K562 (cell line): ENCODE measurements around the gene CACNG1. TPM values are rescaled to one million over a fixed set of nuclear protein-coding genes. Genes with fewer than 3 reads are reported as not detected.

Experiments used
- ATAC-seq: fragments of 200-7000 bp; cut with Tn5 transposase; 3 replicates; pipeline ENCODE4 v1.9.1; 2020; ENCODE audit warnings: moderate library complexity
- BruUV-seq: library from RNA; stranded (reverse); fragments of 400-500 nt; replicated peaks from 2 replicates; lab custom pipeline; 2021; lab: Mats Ljungman, UMichigan
- CTCF ChIA-PET: fragments of 300-600 bp; formaldehyde crosslinking; extraction: SDS; loops from one replicate; lab custom pipeline; 2021; ENCODE audit warnings: low intra/inter-chr PET ratio; lab: Yijun Ruan, JAX
- POLR2A ChIA-PET: fragments of 300-600, 350-650 bp; sonication (Branson Sonifier 250); formaldehyde crosslinking; extraction: SDS; loops from one replicate; lab custom pipeline; 2021; ENCODE audit warnings: antibody characterized with exemption, inconsistent platforms; lab: Yijun Ruan, JAX
- DNase-seq, 4 experiments: peaks; one replicate each; pipeline versions ENCODE4 v3.0.0 to v3.0.0-alpha.2; 2011 to 2018; ENCODE audit warnings: low spot score in 3 of 4, mixed read lengths in 3 of 4; ENCODE audit errors: extremely low read depth in 1 of 4
- FAIRE-seq: peaks from 2 replicates; lab custom pipeline; 2011; peaks lifted over from hg19 to GRCh38; lab: Jason Lieb, UNC
- H2AFZ ChIP-seq: 2 replicates; pipeline ENCODE4 v1.6.0; 2011; ENCODE audit warnings: low read depth, low read length, control low read depth, inconsistent platforms
- H3K27ac ChIP-seq: fragments of 200-600 bp; 3 replicates; pipeline ENCODE4 v1.8.0; 2011; ENCODE audit warnings: low read depth, mild to moderate bottlenecking, control low read depth, inconsistent platforms, low read length, moderate library complexity, mixed read lengths; ENCODE audit errors: extremely low read depth
- H3K27me3 ChIP-seq, 2 experiments: fragments of 300-600 bp in 1 of 2; 2 replicates in 1 of 2; 3 replicates in 1 of 2; pipeline versions ENCODE4 v1.6.0 to v1.8.0; 2011; ENCODE audit warnings: inconsistent platforms in 2 of 2, low read length in 2 of 2, mild to moderate bottlenecking in 1 of 2, mixed read lengths in 1 of 2, moderate library complexity in 1 of 2; ENCODE audit not compliant: control insufficient read depth in 2 of 2, insufficient read depth in 2 of 2
- H3K36me3 ChIP-seq: fragments of 300-600 bp; 3 replicates; pipeline ENCODE4 v1.8.0; 2011; ENCODE audit warnings: mild to moderate bottlenecking, low read length, inconsistent platforms; ENCODE audit not compliant: control insufficient read depth, insufficient read depth
- H3K4me1 ChIP-seq, 2 experiments: fragments of 200-600 bp in 1 of 2; replicated peaks in 1 of 2; 2 replicates in 1 of 2; 3 replicates in 1 of 2; pipeline versions ENCODE4 v1.5.1 to v1.8.0; 2011; ENCODE audit warnings: inconsistent platforms in 2 of 2, low read length in 2 of 2, mild to moderate bottlenecking in 1 of 2, mixed read lengths in 1 of 2, moderate library complexity in 1 of 2; ENCODE audit not compliant: control insufficient read depth in 2 of 2, insufficient read depth in 2 of 2
- H3K4me2 ChIP-seq: 2 replicates; pipeline ENCODE4 v1.6.1; 2011; ENCODE audit warnings: low read length, control low read depth, inconsistent platforms, mixed read lengths; ENCODE audit not compliant: insufficient read depth
- H3K4me3 ChIP-seq: fragments of 200-600 bp; sonication (generic), shearing (Covaris generic); 2 replicates; pipeline ENCODE4 v1.5.1; 2016; ENCODE audit warnings: control low read depth, inconsistent platforms
- H3K79me2 ChIP-seq: fragments of 200-600 bp; 3 replicates; pipeline ENCODE4 v1.8.0; 2011; ENCODE audit warnings: low read length, inconsistent platforms; ENCODE audit not compliant: control insufficient read depth, insufficient read depth
- H3K9ac ChIP-seq, 2 experiments: 2 replicates each; pipeline versions ENCODE4 v1.6.0 to v1.6.1; 2011; ENCODE audit warnings: low read depth in 2 of 2, low read length in 2 of 2, control low read depth in 1 of 2, inconsistent platforms in 1 of 2, mild to moderate bottlenecking in 1 of 2, mixed read lengths in 1 of 2; ENCODE audit not compliant: insufficient read depth in 1 of 2
- H3K9me1 ChIP-seq: one replicate; pipeline ENCODE4 v1.6.0; 2011; ENCODE audit warnings: inconsistent platforms, mild to moderate bottlenecking, low read length, moderate library complexity; ENCODE audit not compliant: control insufficient read depth, insufficient read depth
- H3K9me3 ChIP-seq: replicated peaks from 2 replicates; pipeline ENCODE4 v1.5.1; 2011; ENCODE audit warnings: low read depth, low read length, inconsistent platforms; ENCODE audit not compliant: control insufficient read depth, insufficient read depth
- H4K20me1 ChIP-seq: replicated peaks from 2 replicates; pipeline ENCODE4 v1.6.1; 2011; ENCODE audit warnings: low read length, inconsistent platforms, mixed read lengths; ENCODE audit not compliant: control insufficient read depth, insufficient read depth
- BACH1 ChIP-seq: fragments of 200-800 bp; sonication (Bioruptor generic); IDR thresholded peaks from 2 replicates; pipeline ENCODE4 v1.6.1; 2016; ENCODE audit warnings: missing genetic modification characterization, missing compliant biosample characterization
- BHLHE40 ChIP-seq: IDR thresholded peaks from 2 replicates; pipeline ENCODE4 v1.6.1; 2011; ENCODE audit warnings: low read length, improper control_type of control experiment
- KAT7 ChIP-seq: sonication (generic); formaldehyde crosslinking; IDR thresholded peaks from 2 replicates; pipeline ENCODE4 v1.8.0; 2022; ENCODE audit warnings: missing genetic modification reagents, mild to moderate bottlenecking, borderline replicate concordance
- KDM5B ChIP-seq: fragments of 200-600 bp; sonication (generic); IDR thresholded peaks from 2 replicates; pipeline ENCODE4 v1.6.1; 2012; ENCODE audit warnings: low read depth, mild to moderate bottlenecking, moderate library complexity, low read length, control low read depth, inconsistent platforms; ENCODE audit not compliant: insufficient replicate concordance
- PHB ChIP-seq: fragments of 250-450 bp; sonication (Bioruptor Pico); IDR thresholded peaks from 2 replicates; pipeline ENCODE4 v1.5.0; 2021
- PML ChIP-seq: IDR thresholded peaks from 2 replicates; pipeline ENCODE4 v1.6.1; 2012; ENCODE audit warnings: low read length, inconsistent platforms
- POLR2AphosphoS2 ChIP-seq: IDR thresholded peaks from 2 replicates; pipeline ENCODE4 v1.6.1; 2012; ENCODE audit warnings: low read length, improper control_type of control experiment
- TCFL5 ChIP-seq: fragments of 250-450 bp; sonication (Bioruptor Pico); conservative IDR thresholded peaks from 2 replicates; pipeline ENCODE4 v1.6.1; 2021; ENCODE audit warnings: mild to moderate bottlenecking, moderate library complexity, matching md5 sums
- TRIM24 ChIP-seq, 2 experiments: fragments of 450-650 bp; IDR thresholded peaks; 2 replicates each; pipeline ENCODE4 v1.6.1; 2016
- ZFX ChIP-seq: sonication (generic); formaldehyde crosslinking; IDR thresholded peaks from 2 replicates; pipeline ENCODE4 v1.8.0; 2022; ENCODE audit warnings: mild to moderate bottlenecking, missing genetic modification reagents, moderate library complexity
- ZKSCAN3 ChIP-seq: fragments of 250-450 bp; sonication (Bioruptor Pico); IDR thresholded peaks from 2 replicates; pipeline ENCODE4 v1.4.0; 2020
- ZNF124 ChIP-seq: sonication (generic); formaldehyde crosslinking; IDR thresholded peaks from 2 replicates; pipeline ENCODE4 v1.8.1; 2022; ENCODE audit warnings: missing genetic modification reagents
- ZSCAN32 ChIP-seq: fragments of 450-650 bp; formaldehyde crosslinking; IDR thresholded peaks from 2 replicates; pipeline ENCODE4 v1.4.0; 2020; ENCODE audit warnings: mild to moderate bottlenecking, moderate library complexity
- WGBS: fragments of 100-300 bp; shearing (Covaris generic); methylation state at CpG from one replicate; pipeline ENCODE4 v1.1.6; 2016; ENCODE audit warnings: low coverage, mixed read lengths; ENCODE audit not compliant: insufficient coverage; ENCODE audit errors: missing lambda C conversion rate; 5-methylcytosine and 5-hydroxymethylcytosine counted together
- in situ Hi-C: fragments of 300-500 bp; cut with MboI; formaldehyde crosslinking; loops from 4 replicates; pipeline ENCODE4 v1.15.0; 2018; ENCODE audit warnings: inconsistent platforms, mixed read lengths
- intact Hi-C: fragments of 100-400 bp; cut with micrococcal nuclease; formaldehyde crosslinking; loops from 2 replicates; pipeline ENCODE4 v1.14.2; 2022
- polyA plus RNA-seq, 8 experiments: library from polyadenylated mRNA; depleted of rRNA in 4 of 8; stranded (reverse) in 5 of 8; unstranded in 3 of 8; fragments of >200 nt; fragmentation: Nextera tagmentation in 2 of 8; fragmentation: Illumina TruSeq in 1 of 8; extraction: Ambion mirVana in 2 of 8; extraction: Trizol in 1 of 8; gene quantifications; 2 replicates each; pipeline versions ENCODE4 v1.2.1 to v1.2.3, GENCODE V29; 2011 to 2014; ENCODE audit warnings: inconsistent platforms in 1 of 8, missing spikeins in 1 of 8
- total RNA-seq, 7 experiments: library from RNA; depleted of rRNA in 6 of 7; stranded (reverse); fragments of >200 nt in 6 of 7; fragmentation: Illumina TruSeq in 2 of 7; extraction: Trizol in 2 of 7; gene quantifications; 2 replicates each; pipeline versions ENCODE4 v1.2.1 to v1.2.3, GENCODE V29; 2011 to 2021; ENCODE audit warnings: low replicate concordance in 1 of 7

The CACNG1 gene
- total and polyA plus RNA-seq, 9 of the 15 experiments (the other 6 are each of a cell fraction or from before 2014, with no cell fraction given) = not detected

- no peak overlapping the region for H3K4me2 ChIP-seq
- no peak overlapping the region for H3K27ac ChIP-seq
- no peaks in the 10 kb centered on the region for H3K4me1 ChIP-seq
- H3K9me3 ChIP-seq = no peaks in the 10 kb centered on the region
- peaks cover 15 to 43% of the 10 kb centered on the region in 2 experiments; a peak in 3 of 5 replicates for H3K27me3 ChIP-seq
- H2AFZ ChIP-seq = no peak overlapping the region
- FAIRE-seq = no peak
- DNase-seq = no peak
- intact Hi-C loops = no loop called here
- no peaks in the 10 kb centered on the region for H3K9me1 ChIP-seq
- no peaks in the 10 kb centered on the region for H3K79me2 ChIP-seq
- 1% methylated on average over 11 of the region's 11 CpGs for WGBS
- ChIA-PET CTCF (no interaction called here), POLR2A (interaction anchor here (1.0 kb wide), 1 partner anchor 26 kb away, joined by 4 read pairs; no protein-coding TSS in a partner anchor)
- H4K20me1 ChIP-seq = no peaks in the 10 kb centered on the region
- no TSS peak for BruUV-seq
- in situ Hi-C loops = no loop called here
- H3K4me3 ChIP-seq = no peak overlapping the region
- no peak for ATAC-seq
- no peaks in the 10 kb centered on the region for H3K36me3 ChIP-seq
- H3K9ac ChIP-seq = no peak overlapping the region
- TF ChIP-seq TCFL5 (no peak), KDM5B (no peak), PHB (CRISPR knock-in tag) (no peak)
These were observed 40.2 kb upstream of the CACNG1 start for GRCh38 chr17:67004181-67004580.

GRCh38 chr17:67007266-67007665, 37.1 kb upstream of the CACNG1 start:
- no peaks in the 10 kb centered on the region for H3K36me3 ChIP-seq
- BruUV-seq = no TSS peak
- H3K27me3 ChIP-seq = peaks cover 21 to 55% of the 10 kb centered on the region in 2 experiments; a peak in 3 of 5 replicates
- H2AFZ ChIP-seq = no peak overlapping the region
- no peak overlapping the region for H3K9ac ChIP-seq
- no peaks in the 10 kb centered on the region for H4K20me1 ChIP-seq
- CTCF ChIA-PET = no interaction called here
- no peaks in the 10 kb centered on the region for H3K9me1 ChIP-seq
- H3K27ac ChIP-seq = no peak overlapping the region
- no peak for TF ChIP-seq ZNF124 (CRISPR knock-in tag)
- TF ChIP-seq BHLHE40 = no peak
- TF ChIP-seq PML = no peak
- TF ChIP-seq TRIM24 (IDR thresholded peaks at IDR 0.05) = no peak
- TF ChIP-seq ZFX = no peak
- TF ChIP-seq POLR2AphosphoS2 = no peak
- no peak for TF ChIP-seq KAT7
- no peak for TF ChIP-seq ZSCAN32
- TF ChIP-seq ZKSCAN3 (CRISPR knock-in tag) = no peak
- no peak for TF ChIP-seq BACH1 (tag)
- POLR2A ChIA-PET = no interaction called here
- H3K4me3 ChIP-seq = no peak overlapping the region
- FAIRE-seq (no peak), DNase-seq (no peak), ATAC-seq (no peak)
- H3K4me2 ChIP-seq = no peak overlapping the region
- H3K4me1 ChIP-seq = no peaks in the 10 kb centered on the region
- in situ Hi-C loops (no loop called here), intact Hi-C loops (no loop called here)
- 1% methylated on average over 6 of the region's 6 CpGs for WGBS
- H3K79me2 ChIP-seq = no peaks in the 10 kb centered on the region
- no peaks in the 10 kb centered on the region for H3K9me3 ChIP-seq
